Mucosa of gallbladder (tissue), 1 donor: Measurements from ENCODE around the gene SMPX. TPM values are rescaled to one million over a fixed set of nuclear protein-coding genes. Genes with fewer than 3 reads are reported as not detected.

ENCODE experiments used
- DNase-seq: peaks from one replicate; pipeline ENCODE4 v3.0.0-alpha.2; 2020; ENCODE audit warnings: low spot score
- total RNA-seq: library from RNA; stranded (reverse); gene quantifications from one replicate; pipeline ENCODE4 v1.2.1, GENCODE V29; 2021
- donor health status: DM: no; HTN: no; CAD: no.

The SMPX gene
- total RNA-seq, 1 donor from 2014 or later, result 1.5 TPM

- no peak for DNase-seq
These were observed 100.4 kb downstream of the SMPX start for GRCh38 chrX:21657318-21658151.

GRCh38 chrX:21656587-21657317 lies 101.2 kb downstream of the SMPX start:
- DNase-seq, result no peak

Other genes with a start within 250 kb of the SMPX start
- gene KLHL34, start 99.8 kb downstream of the SMPX start, total RNA-seq, result 0.29 TPM
- gene MBTPS2, start 81.5 kb upstream of the SMPX start, total RNA-seq, result 11.9 TPM
- gene YY2, start 97.9 kb upstream of the SMPX start, total RNA-seq, result 1.9 TPM
- gene SMS, start 182.6 kb upstream of the SMPX start, total RNA-seq, result 67.0 TPM